SJCRH30 (cell line): ENCODE results near the gene RNASE12. TPM values are rescaled to one million over a fixed set of nuclear protein-coding genes. Genes with fewer than 3 reads are reported as not detected.
"Not testable (repeated sequence)": the region's sequence is repeated elsewhere in the genome, so short reads cannot be mapped to it uniquely, and the experiment has no call there.

ENCODE experiments used
- DNase-seq, 2 experiments: peaks; one replicate each; pipeline ENCODE4 v3.0.0-alpha.2; 2015 to 2020
- H3K27ac ChIP-seq: fragments of 250-450 bp; sonication (Bioruptor Pico); 2 replicates; pipeline ENCODE4 v1.5.1; 2020; ENCODE audit warnings: mild to moderate bottlenecking, moderate library complexity
- H3K27me3 ChIP-seq: fragments of 250-450 bp; sonication (Bioruptor Pico); 2 replicates; pipeline ENCODE4 v1.5.1; 2020; ENCODE audit warnings: mild to moderate bottlenecking, moderate library complexity
- H3K36me3 ChIP-seq: fragments of 250-450 bp; sonication (Bioruptor Pico); 2 replicates; pipeline ENCODE4 v1.5.1; 2020; ENCODE audit warnings: mild to moderate bottlenecking, moderate library complexity
- H3K4me1 ChIP-seq: fragments of 250-450 bp; sonication (Bioruptor Pico); 2 replicates; pipeline ENCODE4 v1.5.1; 2020; ENCODE audit warnings: mild to moderate bottlenecking, moderate library complexity
- H3K4me3 ChIP-seq: fragments of 250-450 bp; sonication (Bioruptor Pico); 2 replicates; pipeline ENCODE4 v1.5.1; 2020; ENCODE audit warnings: mild to moderate bottlenecking, moderate library complexity
- H3K9me3 ChIP-seq: fragments of 250-450 bp; sonication (Bioruptor Pico); replicated peaks from 2 replicates; pipeline ENCODE4 v1.5.1; 2020; ENCODE audit warnings: mild to moderate bottlenecking, moderate library complexity
- total RNA-seq: library from RNA; depleted of rRNA; stranded (reverse); fragments of >200 nt; shearing (Covaris generic); gene quantifications from 2 replicates; pipeline ENCODE4 v1.2.3, GENCODE V29; 2014

Gene RNASE12
- total RNA-seq, 1 experiment from 2014 or later = not detected

DNA sequence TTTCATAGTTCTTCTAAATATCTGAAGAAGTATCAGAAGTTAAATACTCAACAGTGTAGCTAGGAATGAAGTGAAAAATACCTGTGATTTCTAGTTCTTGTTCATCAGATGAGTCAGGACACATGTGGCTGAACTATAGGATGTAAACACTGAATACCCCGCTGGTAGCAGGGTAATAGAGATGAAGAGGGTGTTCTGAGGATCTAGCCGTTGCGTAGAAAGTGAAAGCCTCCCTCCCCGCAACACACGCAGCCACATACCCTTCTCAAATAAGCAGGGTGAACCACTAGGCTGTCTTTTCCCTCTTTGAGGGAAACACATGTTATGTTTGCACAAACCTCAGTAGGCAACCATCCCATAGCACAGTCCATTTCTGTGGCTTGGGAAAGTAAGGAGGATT is 16.4 kb upstream of the RNASE12 start:
- Histone ChIP-seq H3K27me3 (0 out of 2 replicates have a peak, but pooled peaks cover 3% of the 10 kb centered on the region), H3K27ac (no peak overlapping the region), H3K4me1 (no peaks in the 10 kb centered on the region; the same call in 1 of the 2 replicates), H3K36me3 (no peaks in the 10 kb centered on the region), H3K4me3 (no peak overlapping the region), H3K9me3 (no peaks in the 10 kb centered on the region)
- DNase-seq = no peak

DNA sequence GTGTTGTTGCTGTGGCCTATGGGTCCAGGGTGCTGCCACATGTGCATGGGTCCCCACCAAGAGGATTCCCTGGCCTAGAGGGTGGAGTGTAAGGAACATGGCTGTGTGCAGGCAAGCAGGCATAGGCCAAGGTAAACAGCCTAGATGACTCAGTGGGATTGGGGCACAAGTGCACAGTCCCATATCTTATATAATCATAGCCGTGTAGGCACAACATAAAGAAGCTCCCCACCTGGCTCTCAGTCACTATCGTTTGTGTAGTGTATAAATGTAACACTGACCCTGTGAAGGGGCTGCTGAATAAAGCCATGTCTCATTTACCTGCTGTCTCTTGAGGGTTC is 15.7 kb upstream of the RNASE12 start:
- Histone ChIP-seq H3K27me3 (0 out of 2 replicates have a peak, but pooled peaks cover 3% of the 10 kb centered on the region), H3K36me3 (no peaks in the 10 kb centered on the region), H3K4me3 (no peak overlapping the region), H3K9me3 (no peaks in the 10 kb centered on the region), H3K27ac (no peak overlapping the region), H3K4me1 (no peaks in the 10 kb centered on the region; the same call in 1 of the 2 replicates)
- no peak for DNase-seq

DNA sequence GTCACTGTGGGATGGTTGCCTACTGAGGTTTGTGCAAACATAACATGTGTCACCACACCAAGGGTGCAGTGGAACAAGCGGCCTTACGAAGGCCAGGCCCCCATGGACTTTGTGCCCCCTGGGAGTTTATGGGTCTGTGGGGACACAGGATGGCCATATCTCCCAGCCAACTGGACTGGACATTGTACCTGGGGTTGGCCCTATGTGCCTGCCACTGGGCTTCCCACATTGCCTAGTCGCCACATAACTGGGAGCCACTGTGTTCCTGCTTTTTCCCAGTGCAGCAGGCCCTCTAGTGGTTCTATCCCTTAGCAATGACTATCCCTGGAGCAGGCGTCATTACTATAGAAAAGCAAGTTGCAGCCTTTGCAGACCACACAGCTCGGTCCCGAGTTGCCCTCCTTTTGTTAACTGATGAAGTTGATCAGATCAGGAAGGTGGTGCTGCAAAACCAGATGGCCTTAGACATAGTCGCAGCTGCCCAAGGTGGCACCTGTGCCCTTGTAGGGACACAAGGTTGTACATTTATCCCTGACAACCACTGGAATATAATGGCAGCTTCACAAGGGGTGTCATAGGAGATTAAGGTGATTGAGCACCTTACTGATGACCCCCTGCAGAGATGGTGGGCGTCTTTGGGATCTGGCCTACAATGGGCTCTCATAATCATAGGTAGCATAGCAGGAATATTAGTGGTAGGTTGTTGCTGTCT is 15.2 kb upstream of the RNASE12 start:
- H3K36me3 ChIP-seq = no peaks in the 10 kb centered on the region
- no peaks in the 10 kb centered on the region for H3K9me3 ChIP-seq
- H3K27me3 ChIP-seq = 0 out of 2 replicates have a peak, but pooled peaks cover 3% of the 10 kb centered on the region
- H3K4me1 ChIP-seq = no peaks in the 10 kb centered on the region; the same call in 1 of the 2 replicates
- DNase-seq = peak; percentile 11 to 35
- H3K4me3 ChIP-seq = no peak overlapping the region
- H3K27ac ChIP-seq = no peak overlapping the region

DNA sequence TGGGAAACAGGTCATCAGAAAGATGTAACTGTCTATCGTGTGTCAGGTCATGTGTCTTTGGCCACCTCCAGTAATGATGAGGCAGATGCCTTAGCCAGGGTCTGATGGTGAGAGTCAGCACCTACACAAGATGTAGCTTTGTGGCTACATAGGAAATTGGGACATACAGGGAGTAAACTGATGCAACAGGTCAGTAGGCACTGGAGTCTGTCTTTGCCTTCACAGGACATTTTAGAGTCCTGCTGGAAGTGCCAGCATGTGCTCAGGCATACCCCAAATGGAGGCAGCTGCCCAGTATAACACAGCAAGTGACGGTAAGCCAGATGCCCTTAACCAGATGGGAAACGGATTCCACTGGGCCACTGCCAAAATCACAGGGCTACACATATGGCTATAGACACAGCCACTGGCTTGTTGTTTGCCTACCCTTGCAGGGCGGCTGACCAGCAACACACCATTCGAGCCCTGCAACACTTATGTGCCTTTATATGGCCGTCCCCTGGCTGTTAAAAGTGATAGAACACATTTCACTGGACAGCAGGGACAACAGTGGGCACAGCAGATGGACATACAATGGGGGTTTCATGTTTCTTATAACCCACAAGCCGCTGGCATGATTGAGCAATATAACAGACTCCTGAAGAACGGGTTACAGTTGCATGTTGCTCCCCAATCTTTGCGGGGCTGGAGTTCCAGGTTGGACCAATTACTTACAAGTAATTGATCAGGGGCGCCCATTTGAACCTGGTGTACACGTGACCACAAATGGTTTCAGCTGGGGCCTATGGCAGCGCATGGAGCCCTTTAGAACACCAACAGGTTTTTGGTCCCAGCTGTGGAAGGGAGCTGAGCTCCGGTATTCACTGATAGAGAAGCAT is 12.9 kb upstream of the RNASE12 start:
- no peaks in the 10 kb centered on the region for H3K36me3 ChIP-seq
- H3K27ac ChIP-seq = no peak overlapping the region
- H3K27me3 ChIP-seq = 0 out of 2 replicates have a peak, but pooled peaks cover 3% of the 10 kb centered on the region
- DNase-seq = peak; percentile 13 to 17
- H3K4me3 ChIP-seq = no peak overlapping the region
- no peaks in the 10 kb centered on the region for H3K4me1 ChIP-seq
- no peaks in the 10 kb centered on the region for H3K9me3 ChIP-seq

DNA sequence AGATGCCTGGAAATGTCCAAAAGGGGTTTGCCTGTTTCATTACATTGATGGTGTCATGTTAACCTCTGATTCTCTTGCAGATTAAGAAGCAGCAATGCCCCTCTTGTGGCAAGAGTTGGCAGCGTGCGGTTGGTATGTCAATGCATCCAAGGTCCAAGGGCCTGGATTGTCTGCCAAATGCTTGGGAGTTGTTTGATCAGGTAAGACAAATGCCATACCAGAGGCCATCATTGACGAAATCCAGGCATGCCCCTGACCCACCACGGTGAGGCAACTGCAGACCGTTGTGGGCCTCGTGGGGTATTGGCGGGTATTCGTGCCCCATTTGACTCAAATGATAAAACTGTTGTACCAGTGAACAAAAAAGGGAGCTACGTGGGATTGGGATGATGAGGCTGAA is 11.4 kb upstream of the RNASE12 start:
- Histone ChIP-seq H3K36me3 (no peaks in the 10 kb centered on the region), H3K9me3 (no peaks in the 10 kb centered on the region), H3K27ac (no peak overlapping the region), H3K4me3 (no peak overlapping the region), H3K27me3 (0 out of 2 replicates have a peak, but pooled peaks cover 3% of the 10 kb centered on the region), H3K4me1 (no peaks in the 10 kb centered on the region)
- DNase-seq = no peak

DNA sequence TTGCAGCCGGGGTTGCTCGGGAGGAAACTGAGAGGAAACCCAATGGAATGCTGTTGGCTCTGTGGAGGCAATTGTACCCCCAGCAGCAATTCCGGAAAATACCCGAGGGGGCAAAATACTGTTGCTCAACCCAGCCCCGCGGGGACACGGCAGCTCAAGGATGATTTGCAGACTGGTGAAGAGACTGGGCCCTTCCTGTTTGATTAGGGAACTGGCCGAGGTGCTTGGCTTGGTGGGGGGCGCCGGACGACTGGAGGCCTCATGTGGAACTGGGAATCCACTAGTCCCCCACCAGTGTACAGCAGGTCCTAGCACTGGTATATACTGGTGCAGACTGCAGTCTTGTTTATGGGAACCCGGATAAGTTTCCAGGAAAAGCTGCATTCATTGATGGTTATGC is 10.3 kb upstream of the RNASE12 start:
- Histone ChIP-seq H3K9me3 (no peaks in the 10 kb centered on the region), H3K4me1 (no peaks in the 10 kb centered on the region), H3K4me3 (no peak overlapping the region), H3K27me3 (0 out of 2 replicates have a peak, but pooled peaks cover 3% of the 10 kb centered on the region), H3K27ac (no peak overlapping the region), H3K36me3 (no peaks in the 10 kb centered on the region)
- DNase-seq = no peak

DNA sequence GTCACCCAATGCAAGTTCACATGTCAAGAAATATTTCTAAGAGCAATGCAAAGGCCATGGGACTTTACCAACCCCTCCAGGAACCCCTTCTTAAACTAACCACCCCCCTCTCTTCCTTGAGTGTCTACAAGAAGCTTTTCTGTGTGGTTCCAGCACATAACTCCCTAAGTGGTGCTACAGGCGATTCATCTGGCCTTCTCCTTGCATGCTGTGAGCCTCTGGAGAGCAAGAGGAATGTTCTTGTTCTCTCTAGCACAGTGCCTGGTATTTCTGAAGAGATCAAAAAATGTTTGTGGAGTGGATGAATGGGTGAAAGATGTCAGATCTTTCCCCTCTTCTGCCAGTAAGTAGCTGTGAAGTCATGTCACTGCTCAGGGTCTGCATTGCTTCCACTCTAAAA is 5.9 kb upstream of the RNASE12 start:
- DNase-seq = no peak
- Histone ChIP-seq H3K27me3 (no peaks in the 10 kb centered on the region; the same call in 1 of the 2 replicates), H3K9me3 (no peaks in the 10 kb centered on the region), H3K27ac (no peak overlapping the region), H3K4me1 (peaks cover 6% of the 10 kb centered on the region; the same call in 1 of the 2 replicates), H3K4me3 (no peak overlapping the region), H3K36me3 (no peaks in the 10 kb centered on the region)

DNA sequence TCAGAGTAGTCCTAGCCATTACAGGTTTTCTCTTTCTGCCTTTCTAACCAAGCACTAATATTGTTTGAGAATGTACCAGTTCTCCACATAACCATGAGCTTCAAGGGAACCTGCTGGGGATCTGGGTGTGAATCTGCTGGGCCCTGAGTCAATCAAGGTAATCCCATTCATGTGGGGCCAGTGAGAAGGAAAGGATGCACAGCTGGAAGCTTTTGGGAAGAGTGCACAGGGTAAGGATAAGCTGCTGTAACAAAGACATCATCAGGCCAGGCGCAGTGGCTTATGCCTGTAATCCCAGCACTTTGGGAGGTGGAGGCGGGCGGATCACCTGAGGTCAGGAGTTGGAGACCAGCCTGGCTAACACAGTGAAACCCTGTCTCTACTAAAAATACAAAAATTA is 4.5 kb upstream of the RNASE12 start:
- H3K4me3 ChIP-seq, DNase-seq, H3K9me3 ChIP-seq, H3K27ac ChIP-seq, H3K4me1 ChIP-seq, H3K36me3 ChIP-seq, H3K27me3 ChIP-seq: not testable (repeated sequence)

DNA sequence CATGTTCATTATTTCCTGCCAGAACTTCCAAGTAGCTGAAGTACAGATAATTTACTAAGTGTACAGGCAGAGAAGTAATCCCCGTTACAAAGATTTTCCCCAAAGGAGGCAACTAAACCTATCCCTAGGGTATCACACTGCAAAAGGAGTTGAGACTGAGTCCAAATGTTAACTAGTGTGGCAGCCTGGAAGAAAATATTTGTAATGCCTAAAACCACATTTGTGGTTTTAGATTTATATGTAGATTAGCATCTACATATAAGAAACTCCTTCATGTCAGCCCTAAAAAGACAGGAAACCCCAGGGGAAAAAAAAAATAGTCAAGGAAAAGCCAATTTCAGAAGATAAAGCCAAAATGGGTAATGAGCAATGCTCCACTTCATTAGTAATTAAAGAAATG is 1.4 kb upstream of the RNASE12 start:
- DNase-seq = no peak
- Histone ChIP-seq H3K36me3 (no peaks in the 10 kb centered on the region), H3K4me1 (peaks cover 6% of the 10 kb centered on the region; the same call in 1 of the 2 replicates), H3K27ac (no peak overlapping the region), H3K9me3 (no peaks in the 10 kb centered on the region), H3K27me3 (peaks cover 4% of the 10 kb centered on the region; the same call in 1 of the 2 replicates), H3K4me3 (no peak overlapping the region)

DNA sequence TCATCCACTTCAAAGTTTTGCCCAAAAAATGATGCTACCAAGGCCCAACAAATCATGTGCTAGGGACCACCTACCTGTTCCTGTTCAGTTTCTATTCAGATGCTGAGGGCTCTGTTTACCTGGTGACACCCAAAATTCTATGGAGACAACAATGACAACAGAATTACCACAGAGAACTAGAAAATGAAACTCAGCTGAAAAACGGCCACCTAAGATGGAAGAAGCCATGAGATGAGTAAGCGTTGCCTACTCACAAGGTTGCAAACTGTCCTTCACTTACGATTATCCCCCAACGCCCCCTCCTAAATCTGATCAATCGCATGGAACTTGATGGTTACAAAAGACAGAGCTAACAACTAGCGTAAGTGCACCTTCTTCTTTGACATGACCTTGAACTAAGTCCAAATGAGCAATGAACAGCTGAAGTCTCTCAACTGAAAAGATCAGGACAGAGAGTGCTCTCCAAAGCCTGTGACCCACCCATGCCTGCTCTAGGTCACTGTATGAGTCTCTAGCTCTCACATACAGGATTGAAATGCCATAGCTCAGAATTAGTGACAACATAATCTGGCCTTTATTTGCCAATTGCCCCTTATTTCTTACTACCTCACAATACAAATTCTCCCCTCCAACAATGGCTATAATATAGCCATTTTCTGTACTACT is 3.6 kb downstream of the RNASE12 start, which contains the start of gene RNASE11:
TSS of gene RNASE11 (minus strand) at position 513 of the 666 bp plus-strand sequence.
- H3K4me1 ChIP-seq = peaks cover 5% of the 10 kb centered on the region; the same call in 1 of the 2 replicates
- H3K27me3 ChIP-seq = peaks cover 4% of the 10 kb centered on the region; the same call in 1 of the 2 replicates
- H3K36me3 ChIP-seq = no peaks in the 10 kb centered on the region
- no peak within 1 kb of the TSS for H3K4me3 ChIP-seq
- no peaks in the 10 kb centered on the region for H3K9me3 ChIP-seq
- DNase-seq = no peak
- H3K27ac ChIP-seq = no peak within 1 kb of the TSS

DNA sequence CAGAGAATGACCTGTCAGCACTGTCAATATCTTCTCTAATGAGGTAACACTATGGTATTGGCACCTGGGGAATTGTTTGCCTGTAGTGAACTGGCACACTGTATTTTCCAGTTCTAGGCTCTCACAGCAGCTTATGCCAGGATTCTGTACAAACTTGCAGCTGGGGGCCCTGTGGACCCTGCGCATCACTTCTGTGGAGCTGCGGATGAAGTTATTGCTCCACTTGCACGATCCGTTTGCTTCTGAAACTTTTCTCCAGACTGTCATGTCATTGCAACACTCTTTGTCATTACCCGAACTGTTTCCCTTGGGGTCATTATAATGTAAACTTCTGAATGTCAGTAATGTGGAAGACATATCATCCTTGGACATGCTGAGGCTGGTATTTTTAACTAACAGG is 7.3 kb downstream of the RNASE12 start:
- Histone ChIP-seq H3K4me1 (no peaks in the 10 kb centered on the region), H3K9me3 (no peaks in the 10 kb centered on the region), H3K36me3 (no peaks in the 10 kb centered on the region), H3K4me3 (no peak overlapping the region), H3K27ac (no peak overlapping the region), H3K27me3 (no peaks in the 10 kb centered on the region)
- DNase-seq = no peak

DNA sequence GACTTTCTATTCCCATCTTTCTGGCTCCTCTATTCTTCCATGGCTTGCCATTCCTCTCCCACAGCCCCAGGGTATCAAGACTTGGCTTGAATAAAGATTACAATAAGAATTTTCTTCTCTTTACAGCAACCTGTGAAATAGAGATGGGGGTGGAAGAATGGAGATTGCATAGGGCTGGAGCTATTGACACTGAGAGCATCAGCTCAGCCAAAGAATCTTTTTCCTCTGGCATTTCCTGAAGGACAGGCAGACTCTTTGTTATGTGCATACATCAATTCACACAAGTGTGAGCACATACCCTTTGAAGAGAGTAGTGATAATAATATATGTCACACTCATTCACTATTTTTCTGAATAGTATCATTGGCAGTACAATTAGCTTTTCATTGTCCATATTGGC is 8.0 kb downstream of the RNASE12 start:
- no peaks in the 10 kb centered on the region for H3K36me3 ChIP-seq
- no peak overlapping the region for H3K27ac ChIP-seq
- no peaks in the 10 kb centered on the region for H3K27me3 ChIP-seq
- no peaks in the 10 kb centered on the region for H3K4me1 ChIP-seq
- no peak overlapping the region for H3K4me3 ChIP-seq
- no peak for DNase-seq
- H3K9me3 ChIP-seq = no peaks in the 10 kb centered on the region

DNA sequence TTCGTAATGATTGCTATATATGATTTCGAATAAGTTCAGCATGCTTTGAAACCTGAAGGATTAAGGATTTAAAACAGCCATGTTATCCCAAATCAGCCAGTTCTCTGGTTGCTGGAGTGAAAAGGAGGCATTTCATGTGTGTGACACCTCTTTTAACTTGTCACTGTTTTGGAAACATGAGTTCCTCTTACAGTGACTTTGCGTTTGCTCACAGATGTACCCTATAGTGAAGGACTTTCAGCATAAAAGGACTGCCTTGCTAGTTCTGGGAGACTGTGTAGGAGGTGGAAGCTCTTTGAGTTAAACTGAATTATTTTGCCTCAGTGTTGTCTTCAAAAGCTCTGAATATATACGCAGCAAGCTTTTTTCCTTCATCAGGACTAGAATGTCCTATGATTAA is 10.9 kb downstream of the RNASE12 start:
- no peaks in the 10 kb centered on the region for H3K9me3 ChIP-seq
- H3K4me1 ChIP-seq = no peaks in the 10 kb centered on the region
- no peak overlapping the region for H3K27ac ChIP-seq
- no peaks in the 10 kb centered on the region for H3K27me3 ChIP-seq
- DNase-seq = no peak
- no peaks in the 10 kb centered on the region for H3K36me3 ChIP-seq
- H3K4me3 ChIP-seq = no peak overlapping the region

DNA sequence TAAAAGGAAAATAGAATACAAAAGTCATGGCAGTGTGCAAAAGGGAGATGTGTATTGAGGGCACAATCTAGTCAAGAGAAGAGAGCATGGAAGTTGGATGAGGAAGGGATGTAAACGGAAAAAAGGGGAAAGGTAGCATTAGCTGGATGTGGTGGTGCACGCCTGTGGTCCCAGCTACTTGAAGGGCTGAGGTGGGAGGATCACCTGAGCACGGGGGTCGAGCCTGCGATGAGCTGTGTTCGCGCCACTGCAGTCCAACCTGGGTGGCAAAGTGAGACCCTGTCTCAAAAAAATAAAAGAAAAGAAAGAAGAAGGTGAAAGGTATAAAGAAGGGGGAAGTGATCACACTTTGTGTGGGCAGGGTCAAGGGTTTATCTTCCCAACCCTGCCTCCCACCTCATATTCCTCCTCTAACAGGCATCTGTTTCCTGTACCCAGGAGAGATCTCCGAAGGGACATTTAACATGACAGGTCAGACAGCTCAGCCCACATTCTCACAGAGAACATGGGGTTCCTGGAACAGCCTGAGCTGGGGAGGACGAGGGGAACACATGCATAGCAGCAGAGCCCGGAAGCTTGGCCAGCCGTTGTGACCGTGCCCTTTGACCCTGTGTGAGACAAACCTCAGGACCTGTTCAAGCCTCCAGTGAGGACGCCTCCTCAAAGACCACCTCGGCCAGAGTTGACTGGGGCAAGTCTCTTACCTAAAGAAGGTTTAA is 12.2 kb downstream of the RNASE12 start:
- H3K4me3 ChIP-seq = no peak overlapping the region
- H3K9me3 ChIP-seq = no peaks in the 10 kb centered on the region
- H3K27ac ChIP-seq = no peak overlapping the region
- DNase-seq = no peak
- no peaks in the 10 kb centered on the region for H3K36me3 ChIP-seq
- H3K27me3 ChIP-seq = no peaks in the 10 kb centered on the region
- no peaks in the 10 kb centered on the region for H3K4me1 ChIP-seq
